LNCAP (cell line): ENCODE measurements around the gene FARS2.

Experiments
- TF ChIP-seq, protein P1 (sequence below): fragments of 450-650 bp; IDR thresholded peaks from 2 replicates; pipeline ENCODE4 v1.5.1; 2017; ENCODE audit warnings: mild to moderate bottlenecking

FARS2 gene

DNA sequence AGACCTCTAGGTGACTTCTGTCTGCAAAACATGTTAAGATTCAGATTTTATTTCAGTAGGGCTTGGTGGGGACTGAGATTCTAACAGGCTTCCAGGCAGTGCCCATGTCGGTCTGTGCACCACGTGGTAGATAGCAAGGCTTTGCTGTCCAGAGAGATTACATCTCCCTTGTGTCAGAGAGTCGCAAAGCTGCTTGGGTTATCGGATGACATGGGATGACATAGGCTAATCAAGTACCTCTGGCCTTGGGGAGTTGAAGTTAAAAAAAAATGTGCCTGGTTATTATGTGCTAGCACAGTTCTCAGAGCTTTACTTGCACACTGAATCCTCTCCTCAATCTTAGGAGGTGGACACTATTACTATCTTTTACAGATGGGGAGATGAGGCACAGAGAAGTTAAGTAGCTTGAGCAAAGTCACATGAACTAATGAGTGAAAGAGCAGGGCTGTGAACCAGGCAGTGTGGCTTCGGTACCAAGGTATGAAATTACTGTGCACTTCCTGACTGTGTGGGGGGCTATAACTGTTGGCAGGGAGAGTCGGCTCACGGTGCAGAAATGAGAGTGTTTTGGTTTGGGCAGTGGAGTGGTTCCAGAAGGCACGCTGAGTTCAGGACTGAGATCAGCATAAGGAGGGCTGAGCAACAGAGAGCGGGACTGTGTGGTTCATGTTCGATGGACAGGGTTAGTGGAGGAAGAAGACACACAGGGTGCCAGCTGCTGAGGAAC lies 41.1 kb downstream of the FARS2 start:
- TF ChIP-seq, protein P1, sequence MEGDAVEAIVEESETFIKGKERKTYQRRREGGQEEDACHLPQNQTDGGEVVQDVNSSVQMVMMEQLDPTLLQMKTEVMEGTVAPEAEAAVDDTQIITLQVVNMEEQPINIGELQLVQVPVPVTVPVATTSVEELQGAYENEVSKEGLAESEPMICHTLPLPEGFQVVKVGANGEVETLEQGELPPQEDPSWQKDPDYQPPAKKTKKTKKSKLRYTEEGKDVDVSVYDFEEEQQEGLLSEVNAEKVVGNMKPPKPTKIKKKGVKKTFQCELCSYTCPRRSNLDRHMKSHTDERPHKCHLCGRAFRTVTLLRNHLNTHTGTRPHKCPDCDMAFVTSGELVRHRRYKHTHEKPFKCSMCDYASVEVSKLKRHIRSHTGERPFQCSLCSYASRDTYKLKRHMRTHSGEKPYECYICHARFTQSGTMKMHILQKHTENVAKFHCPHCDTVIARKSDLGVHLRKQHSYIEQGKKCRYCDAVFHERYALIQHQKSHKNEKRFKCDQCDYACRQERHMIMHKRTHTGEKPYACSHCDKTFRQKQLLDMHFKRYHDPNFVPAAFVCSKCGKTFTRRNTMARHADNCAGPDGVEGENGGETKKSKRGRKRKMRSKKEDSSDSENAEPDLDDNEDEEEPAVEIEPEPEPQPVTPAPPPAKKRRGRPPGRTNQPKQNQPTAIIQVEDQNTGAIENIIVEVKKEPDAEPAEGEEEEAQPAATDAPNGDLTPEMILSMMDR, result no peak

DNA sequence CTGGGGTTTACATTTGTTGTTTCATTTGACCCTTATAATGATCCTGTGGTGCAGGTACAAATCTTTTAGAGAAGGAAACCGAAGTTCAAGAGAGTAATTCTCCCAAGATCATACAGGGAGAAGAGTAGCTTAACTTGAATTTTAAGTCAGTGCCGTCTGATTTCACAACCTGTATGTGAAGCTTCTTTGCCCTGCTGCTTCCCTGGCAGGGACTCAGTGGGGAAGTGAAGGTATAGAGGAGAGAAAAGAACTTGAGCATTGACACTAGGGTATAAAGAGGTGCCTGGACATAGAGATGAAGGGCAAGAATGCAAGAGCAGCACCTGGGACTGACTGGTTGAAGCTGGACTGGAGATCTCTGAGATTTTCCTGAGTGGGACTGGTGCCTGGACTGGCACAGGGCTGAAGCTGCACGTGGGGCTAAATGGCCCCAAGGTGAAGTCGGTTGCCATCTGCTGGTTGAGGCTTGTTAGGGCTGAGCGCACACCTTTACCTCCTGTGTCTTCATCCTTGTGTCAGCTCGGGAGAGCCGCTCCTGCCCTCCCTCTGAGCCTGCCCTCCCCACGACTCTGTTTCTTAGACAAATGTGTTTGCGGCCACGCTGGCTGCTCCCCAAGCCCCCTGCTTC lies 41.8 kb downstream of the FARS2 start:
- TF ChIP-seq, protein P1, result peak; percentile 70

DNA sequence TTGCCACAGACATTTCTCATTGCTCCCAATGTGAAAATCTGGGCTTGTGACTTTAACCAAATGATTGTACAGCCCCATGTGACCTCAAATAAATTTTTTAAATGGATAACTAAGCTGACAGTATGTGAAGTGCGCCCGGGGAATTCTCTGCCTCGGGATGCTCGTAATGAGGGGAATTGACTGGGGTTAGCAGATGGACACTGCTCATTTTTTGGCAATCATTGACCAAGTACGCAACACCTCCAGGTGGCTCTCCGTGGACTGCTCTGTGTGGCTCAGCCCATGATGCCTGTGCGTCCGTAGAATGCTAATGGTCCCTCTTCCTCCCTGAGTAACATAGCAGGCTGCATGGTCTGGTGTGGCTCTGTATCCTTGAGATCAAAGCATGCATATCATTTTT lies 42.4 kb downstream of the FARS2 start:
- TF ChIP-seq, protein P1, result no peak

DNA sequence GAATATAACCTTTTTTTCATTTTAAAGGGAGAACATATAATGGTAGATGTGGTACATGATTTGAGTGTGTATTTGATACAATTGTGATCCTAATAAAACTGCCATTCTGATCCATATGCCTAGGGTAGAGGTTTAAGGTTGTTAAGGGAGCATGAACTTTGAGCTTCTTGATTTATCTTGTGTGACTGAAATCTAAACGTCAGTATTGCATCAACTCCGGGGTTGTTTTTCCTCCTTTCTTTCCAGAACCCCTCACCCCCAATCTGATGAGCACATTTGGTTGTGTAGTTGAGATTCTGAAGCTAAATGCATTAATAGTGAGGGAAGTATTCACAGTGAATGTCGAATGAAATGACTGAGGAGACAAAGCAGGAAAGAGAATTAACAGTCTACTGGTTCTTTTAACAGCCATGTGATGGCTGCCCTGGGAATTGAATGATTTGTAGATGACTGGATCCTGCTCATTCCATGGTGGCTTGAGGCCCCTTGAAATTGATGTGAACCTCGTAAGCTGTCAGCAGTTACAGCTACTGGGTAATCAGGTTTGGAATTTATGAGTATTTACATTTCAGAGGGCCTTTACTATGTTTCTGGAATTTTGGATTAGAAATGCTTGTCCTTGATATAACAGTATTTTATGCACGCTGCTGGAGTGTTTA lies 44.8 kb downstream of the FARS2 start:
- TF ChIP-seq, protein P1, result no peak

DNA sequence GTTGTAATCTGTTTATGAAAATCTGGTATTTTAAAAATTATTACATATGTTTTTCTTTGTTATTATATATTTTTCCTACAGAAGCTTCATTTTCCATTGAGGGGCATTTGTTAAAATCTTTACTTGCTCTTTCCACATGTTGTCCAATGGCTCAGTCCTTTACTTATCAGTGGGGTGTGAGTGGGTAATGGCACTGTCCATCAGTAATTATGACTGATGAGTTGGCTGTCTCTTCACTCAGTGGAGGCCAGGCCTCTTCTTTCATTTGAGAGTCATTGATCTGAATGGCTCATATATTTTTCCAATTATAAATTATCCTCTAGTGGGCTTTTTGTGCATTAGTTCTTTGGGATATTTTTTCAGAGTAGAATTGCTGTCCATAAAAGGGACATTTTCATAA lies 45.7 kb downstream of the FARS2 start:
- TF ChIP-seq, protein P1, result no peak

DNA sequence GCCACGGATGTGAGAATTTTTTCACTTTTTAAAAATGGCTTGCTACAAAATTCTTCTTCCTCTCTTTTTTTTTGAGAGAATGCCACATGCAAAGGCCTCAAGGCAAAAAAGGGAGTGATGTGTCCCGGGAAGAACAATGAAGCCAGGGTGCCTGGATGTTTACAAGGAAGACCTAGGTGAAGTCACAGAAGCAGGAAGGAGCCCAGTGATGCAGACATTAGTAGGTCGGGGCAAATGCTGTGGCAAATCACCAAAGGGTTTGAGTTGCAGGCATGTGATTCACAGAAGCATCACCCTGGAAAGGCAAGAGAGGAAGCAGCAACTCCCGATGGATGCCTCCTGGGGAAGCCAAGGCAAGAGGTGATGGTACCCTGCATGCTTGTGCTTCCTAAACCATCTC lies 46.8 kb downstream of the FARS2 start:
- TF ChIP-seq, protein P1, result no peak

DNA sequence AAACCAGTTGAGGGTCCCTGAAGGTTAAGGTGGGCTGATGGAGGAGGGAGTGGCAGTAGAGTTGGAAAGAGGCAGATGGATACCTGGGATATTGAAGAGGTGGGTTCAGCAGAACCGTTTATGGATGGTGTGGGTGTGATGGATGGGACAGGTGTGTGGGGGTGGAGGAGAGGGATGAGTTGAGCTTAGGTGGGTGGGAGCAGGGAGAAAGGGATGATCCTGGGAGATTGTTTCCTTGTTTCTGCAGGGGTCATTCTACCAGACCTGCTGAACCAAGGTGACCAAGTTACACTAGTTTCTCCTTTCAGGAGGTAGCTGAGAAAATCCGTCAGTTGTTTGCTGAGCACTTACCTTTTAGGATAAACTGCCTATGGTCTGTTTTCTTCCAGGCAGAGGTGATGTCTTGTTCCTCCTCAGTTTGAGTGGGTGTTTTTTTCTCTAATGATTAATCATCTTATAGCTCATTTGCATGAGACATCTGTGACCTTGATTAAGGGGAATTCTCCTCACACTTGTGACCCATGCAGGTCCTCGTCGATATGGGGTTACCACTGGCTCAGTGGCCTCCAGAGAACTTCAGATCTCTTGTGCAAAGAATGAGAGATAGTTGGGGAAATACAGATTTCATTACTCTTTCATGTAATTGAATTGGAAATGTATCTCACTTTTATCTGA lies 53.0 kb downstream of the FARS2 start:
- TF ChIP-seq, protein P1, result no peak
